Keratinocyte (primary cell): ENCODE results near the gene ZNF587B. TPM values are rescaled to one million over a fixed set of nuclear protein-coding genes. Genes with fewer than 3 reads are reported as not detected.
"Not testable (repeated sequence)": the region's sequence is repeated elsewhere in the genome, so short reads cannot be mapped to it uniquely, and the experiment has no call there.

Source experiments
- DNase-seq: peaks from one replicate; pipeline ENCODE4 v3.0.0-alpha.2; 2011; ENCODE audit warnings: low read depth, missing footprints, low spot score
- FAIRE-seq: peaks from 2 replicates; lab custom pipeline; 2011; peaks lifted over from hg19 to GRCh38; lab: Jason Lieb, UNC
- H2AFZ ChIP-seq: 2 replicates; pipeline ENCODE4 v1.6.0; 2012; ENCODE audit warnings: low read length, control low read depth, inconsistent platforms; ENCODE audit not compliant: control insufficient read depth
- H3K27ac ChIP-seq: 2 replicates; pipeline ENCODE4 v1.5.1; 2011; ENCODE audit warnings: low read length; ENCODE audit not compliant: control insufficient read depth, insufficient read depth
- H3K27me3 ChIP-seq: 3 replicates; pipeline ENCODE4 v1.6.0; 2011; ENCODE audit warnings: low read length; ENCODE audit not compliant: control insufficient read depth, insufficient read depth; ENCODE audit errors: extremely low read depth
- H3K36me3 ChIP-seq, 2 experiments: 2 replicates in 1 of 2; 3 replicates in 1 of 2; pipeline ENCODE4 v1.5.1; 2011; ENCODE audit warnings: low read length in 2 of 2, mild to moderate bottlenecking in 1 of 2; ENCODE audit not compliant: control insufficient read depth in 2 of 2, insufficient read depth in 2 of 2; ENCODE audit errors: extremely low read depth in 1 of 2
- H3K4me1 ChIP-seq: 3 replicates; pipeline ENCODE4 v1.5.1; 2011; ENCODE audit warnings: low read length; ENCODE audit not compliant: control insufficient read depth, insufficient read depth; ENCODE audit errors: extremely low read depth
- H3K4me2 ChIP-seq: 3 replicates; pipeline ENCODE4 v1.6.0; 2011; ENCODE audit warnings: low read depth, low read length; ENCODE audit not compliant: control insufficient read depth, insufficient read depth; ENCODE audit errors: extremely low read depth
- H3K4me3 ChIP-seq, 3 experiments: fragments of 200-600 bp in 1 of 3; sonication (generic) in 1 of 3; 2 replicates in 2 of 3; 3 replicates in 1 of 3; pipeline ENCODE4 v1.5.1; 2011 to 2016; ENCODE audit warnings: low read length in 3 of 3, mild to moderate bottlenecking in 3 of 3, control low read depth in 2 of 3, inconsistent platforms in 1 of 3, low read depth in 1 of 3, mixed read lengths in 1 of 3, mixed run types in 1 of 3, moderate library complexity in 1 of 3; ENCODE audit not compliant: control insufficient read depth in 2 of 3, insufficient read depth in 2 of 3; ENCODE audit errors: extremely low read depth in 1 of 3
- H3K79me2 ChIP-seq: 2 replicates; pipeline ENCODE4 v1.6.0; 2012; ENCODE audit warnings: low read length; ENCODE audit not compliant: control insufficient read depth, insufficient read depth
- H3K9ac ChIP-seq: 3 replicates; pipeline ENCODE4 v1.6.0; 2011; ENCODE audit warnings: low read length; ENCODE audit not compliant: control insufficient read depth, insufficient read depth; ENCODE audit errors: extremely low read depth
- H3K9me1 ChIP-seq: 3 replicates; pipeline ENCODE4 v1.6.0; 2011; ENCODE audit warnings: low read length; ENCODE audit not compliant: control insufficient read depth, insufficient read depth; ENCODE audit errors: extremely low read depth
- H3K9me3 ChIP-seq: 2 replicates; pipeline ENCODE4 v1.5.1; 2012; ENCODE audit warnings: low read depth, low read length; ENCODE audit not compliant: control insufficient read depth
- H4K20me1 ChIP-seq: 3 replicates; pipeline ENCODE4 v1.6.0; 2011; ENCODE audit warnings: low read length; ENCODE audit not compliant: control insufficient read depth, insufficient read depth; ENCODE audit errors: extremely low read depth
- EZH2 ChIP-seq: IDR thresholded peaks from one replicate; pipeline ENCODE4 v1.6.1; 2012; ENCODE audit warnings: inconsistent platforms, mild to moderate bottlenecking, low read length, moderate library complexity
- dilution Hi-C: fragments of 300-500 bp; cut with MboI; formaldehyde crosslinking; loops from one replicate; pipeline ENCODE4 v1.7.0; 2020; ENCODE audit warnings: low sequenced_read_pairs; ENCODE audit not compliant: extremely low pct_ligation_motif_present
- polyA plus RNA-seq, 5 experiments: library from polyadenylated mRNA; depleted of rRNA in 3 of 5; stranded (reverse) in 3 of 5; stranded (forward) in 1 of 5; unstranded in 1 of 5; fragments of >200 nt; gene quantifications; 1 replicate in 1 of 5; 2 replicates in 3 of 5; 3 replicates in 1 of 5; pipeline versions ENCODE4 v1.2.1 to v1.2.3, GENCODE V29; 2011 to 2012; ENCODE audit warnings: missing spikeins in 2 of 5, low read depth in 1 of 5, low replicate concordance in 1 of 5
- TF ChIP-seq, protein P1 (sequence below), 3 experiments: IDR thresholded peaks in 1 of 3; conservative IDR thresholded peaks in 1 of 3; optimal IDR thresholded peaks in 1 of 3; 2 replicates in 2 of 3; 3 replicates in 1 of 3; pipeline versions ENCODE3 to v1.5.1; 2011; ENCODE audit warnings: low read length in 3 of 3, mild to moderate bottlenecking in 3 of 3, moderate library complexity in 2 of 3, control low read depth in 1 of 3, inconsistent platforms in 1 of 3; ENCODE audit not compliant: insufficient read depth in 2 of 3; ENCODE audit errors: extremely low read depth in 1 of 3

Gene ZNF587B
- polyA plus RNA-seq, 1 donor (not counting 4 experiments of a cell fraction or from before 2014, with no cell fraction given): 12.8 TPM

DNA sequence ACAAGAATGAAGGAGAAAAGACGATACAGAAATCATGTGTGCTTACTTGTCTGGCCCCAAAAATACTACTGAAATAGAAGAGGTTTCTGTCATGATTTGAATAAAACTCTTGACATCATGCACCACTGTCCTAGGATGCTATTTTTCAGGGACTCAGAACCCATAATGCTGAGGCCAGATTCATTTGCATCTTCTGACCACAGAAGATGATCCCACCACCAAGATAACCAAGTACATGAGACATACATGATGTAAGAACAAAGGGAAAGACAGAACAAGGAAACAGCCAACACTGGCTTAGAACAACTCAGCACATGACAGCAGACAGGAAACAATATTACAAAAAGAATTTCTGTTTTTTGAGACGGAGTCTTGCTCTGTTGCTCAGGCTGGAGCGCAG lies 17.9 kb upstream of the ZNF587B start:
- Histone ChIP-seq H4K20me1 (no peaks in the 10 kb centered on the region), H3K79me2 (peaks cover 36% of the 10 kb centered on the region), H3K4me2 (no peak overlapping the region), H3K36me3 (peaks cover 13 to 14% of the 10 kb centered on the region in 2 experiments), H3K9ac (no peak overlapping the region), H3K4me1 (peaks cover 5% of the 10 kb centered on the region), H3K9me1 (no peaks in the 10 kb centered on the region), H2AFZ (no peak overlapping the region), H3K27me3 (no peaks in the 10 kb centered on the region), H3K4me3 (no peak overlapping the region), H3K27ac (no peak overlapping the region), H3K9me3 (no peaks in the 10 kb centered on the region)
- DNase-seq (no peak), FAIRE-seq (no peak)
- TF ChIP-seq EZH2: no peak
- TF ChIP-seq, protein P1, sequence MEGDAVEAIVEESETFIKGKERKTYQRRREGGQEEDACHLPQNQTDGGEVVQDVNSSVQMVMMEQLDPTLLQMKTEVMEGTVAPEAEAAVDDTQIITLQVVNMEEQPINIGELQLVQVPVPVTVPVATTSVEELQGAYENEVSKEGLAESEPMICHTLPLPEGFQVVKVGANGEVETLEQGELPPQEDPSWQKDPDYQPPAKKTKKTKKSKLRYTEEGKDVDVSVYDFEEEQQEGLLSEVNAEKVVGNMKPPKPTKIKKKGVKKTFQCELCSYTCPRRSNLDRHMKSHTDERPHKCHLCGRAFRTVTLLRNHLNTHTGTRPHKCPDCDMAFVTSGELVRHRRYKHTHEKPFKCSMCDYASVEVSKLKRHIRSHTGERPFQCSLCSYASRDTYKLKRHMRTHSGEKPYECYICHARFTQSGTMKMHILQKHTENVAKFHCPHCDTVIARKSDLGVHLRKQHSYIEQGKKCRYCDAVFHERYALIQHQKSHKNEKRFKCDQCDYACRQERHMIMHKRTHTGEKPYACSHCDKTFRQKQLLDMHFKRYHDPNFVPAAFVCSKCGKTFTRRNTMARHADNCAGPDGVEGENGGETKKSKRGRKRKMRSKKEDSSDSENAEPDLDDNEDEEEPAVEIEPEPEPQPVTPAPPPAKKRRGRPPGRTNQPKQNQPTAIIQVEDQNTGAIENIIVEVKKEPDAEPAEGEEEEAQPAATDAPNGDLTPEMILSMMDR (optimal IDR thresholded peaks at IDR 0.05 in 1 of 3, IDR thresholded peaks at IDR 0.05 in 1 of 3, conservative IDR thresholded peaks at IDR 0.05 in 1 of 3; ENCODE audit: extremely low read depth in 1 of 3, insufficient read depth in 2 of 3, low read length in 3 of 3): no peak
- dilution Hi-C loops: no loop called here

DNA sequence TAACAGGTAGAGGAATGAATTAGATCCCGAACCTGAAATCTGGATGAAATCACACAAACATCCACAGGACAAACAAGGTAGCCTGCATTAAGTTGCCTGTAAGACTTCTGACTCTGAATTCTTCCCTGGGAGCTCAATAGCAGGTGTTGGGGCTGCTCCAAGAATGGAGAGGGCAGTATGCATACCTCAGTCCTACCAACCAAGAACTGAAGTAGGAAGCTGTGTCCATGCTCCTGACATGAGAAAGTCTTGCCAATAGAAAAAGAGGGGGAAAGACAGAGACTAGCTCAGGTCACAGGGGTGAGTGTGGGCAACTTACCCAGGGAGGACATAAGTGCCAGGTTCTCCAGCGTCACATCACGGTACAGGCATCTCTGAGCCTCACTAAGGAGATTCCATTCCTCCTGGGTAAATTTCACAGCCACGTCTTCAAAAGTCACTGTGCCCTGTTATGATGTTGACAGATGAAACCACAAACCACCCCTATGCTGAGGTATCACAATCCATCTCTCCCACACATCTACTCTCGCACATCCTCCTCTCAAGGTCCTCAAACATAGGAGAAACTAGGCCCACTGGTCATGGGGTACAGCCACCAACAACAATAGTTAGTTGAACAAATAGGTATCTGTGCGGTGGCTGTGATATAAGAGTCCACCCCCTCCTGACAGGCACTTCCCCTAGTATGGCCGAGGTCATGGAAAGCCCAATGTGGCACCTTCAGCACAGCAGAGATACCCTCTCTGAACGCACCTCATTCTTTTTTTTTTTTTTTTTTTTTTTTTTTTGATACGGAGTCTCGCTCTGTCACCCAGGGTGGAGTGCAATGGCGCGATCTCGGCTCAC lies 16.9 kb upstream of the ZNF587B start:
- H3K4me2 ChIP-seq: peak overlapping the region; percentile 97
- FAIRE-seq, DNase-seq, H3K9me3 ChIP-seq, H3K9me1 ChIP-seq, H3K4me1 ChIP-seq, H3K27ac ChIP-seq, dilution Hi-C loops, H4K20me1 ChIP-seq, H3K27me3 ChIP-seq, H2AFZ ChIP-seq: not testable (repeated sequence)
- peaks cover 11% of the 10 kb centered on the region in 2 experiments for H3K36me3 ChIP-seq
- peak overlapping the region; percentile 85 for H3K9ac ChIP-seq
- peak overlapping the region in 2 of 3 experiments; percentile 79 to 94 for H3K4me3 ChIP-seq
- peaks cover 34% of the 10 kb centered on the region for H3K79me2 ChIP-seq
